AG04450 (cell line): ENCODE measurements around the gene SEC23B. TPM values are rescaled to one million over a fixed set of nuclear protein-coding genes. Genes with fewer than 3 reads are reported as not detected.

Experiments used
- CTCF ChIA-PET: fragments of 300-600, 350-600 bp; formaldehyde crosslinking; extraction: SDS; loops from one replicate; lab custom pipeline; 2022; ENCODE audit warnings: antibody characterized with exemption, inconsistent platforms; lab: Charles Lee
- POLR2A ChIA-PET: fragments of 350-600 bp; formaldehyde crosslinking; extraction: SDS; loops from one replicate; lab custom pipeline; 2021; ENCODE audit warnings: antibody characterized with exemption, inconsistent platforms; lab: Yijun Ruan, JAX
- DNase-seq: peaks from one replicate; pipeline ENCODE4 v3.0.0-alpha.2; 2011; ENCODE audit warnings: low read depth, low spot score
- H3K27ac ChIP-seq: one replicate; pipeline ENCODE4 v1.5.1; 2012; ENCODE audit warnings: low read depth, low read length, control low read depth
- H3K27me3 ChIP-seq: one replicate; pipeline ENCODE4 v1.6.0; 2012; ENCODE audit warnings: low read length; ENCODE audit not compliant: control insufficient read depth, insufficient read depth
- H3K4me3 ChIP-seq: 2 replicates; pipeline ENCODE4 v1.5.1; 2011; ENCODE audit warnings: mild to moderate bottlenecking, low read depth, low read length, control low read depth
- H3K9me3 ChIP-seq: 2 replicates; pipeline ENCODE4 v1.5.1; 2012; ENCODE audit warnings: low read length; ENCODE audit not compliant: control insufficient read depth, insufficient read depth
- CTCF ChIP-seq: IDR thresholded peaks from 2 replicates; pipeline ENCODE4 v1.5.1; 2011; ENCODE audit warnings: low read depth, low read length, control low read depth, inconsistent platforms
- polyA plus RNA-seq: library from polyadenylated mRNA; depleted of rRNA; stranded (reverse); fragments of >200 nt; gene quantifications from 2 replicates; pipeline ENCODE4 v1.2.3, GENCODE V29; 2011

Gene SEC23B
- polyA plus RNA-seq, 1 experiment, result 58.2 TPM

DNA sequence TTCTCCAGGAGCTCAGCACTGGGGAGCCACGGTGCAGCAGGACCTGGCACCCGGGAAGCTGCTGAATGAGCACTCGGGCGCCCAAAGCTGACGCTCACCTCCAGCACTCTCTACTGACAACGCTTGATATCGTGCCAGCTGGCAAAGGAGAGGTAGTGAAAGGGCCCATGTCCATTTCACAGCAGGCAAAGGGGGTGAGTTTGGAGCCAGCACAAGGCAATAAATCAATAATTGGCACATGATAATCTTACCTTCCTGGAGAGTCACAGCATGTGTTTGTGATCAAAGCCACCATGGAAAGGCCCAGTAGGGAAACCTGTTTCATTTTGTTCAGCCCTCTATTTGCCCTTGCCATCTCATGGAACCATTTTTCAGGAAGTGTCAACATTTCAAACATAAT lies 36.2 kb downstream of the SEC23B start:
- POLR2A ChIA-PET, result no interaction called here
- Histone ChIP-seq H3K4me3 (no peak overlapping the region), H3K27ac (no peak overlapping the region), H3K27me3 (no peaks in the 10 kb centered on the region), H3K9me3 (no peaks in the 10 kb centered on the region)
- CTCF ChIA-PET, result no interaction called here
- no peak for DNase-seq
- no peak for TF ChIP-seq CTCF

DNA sequence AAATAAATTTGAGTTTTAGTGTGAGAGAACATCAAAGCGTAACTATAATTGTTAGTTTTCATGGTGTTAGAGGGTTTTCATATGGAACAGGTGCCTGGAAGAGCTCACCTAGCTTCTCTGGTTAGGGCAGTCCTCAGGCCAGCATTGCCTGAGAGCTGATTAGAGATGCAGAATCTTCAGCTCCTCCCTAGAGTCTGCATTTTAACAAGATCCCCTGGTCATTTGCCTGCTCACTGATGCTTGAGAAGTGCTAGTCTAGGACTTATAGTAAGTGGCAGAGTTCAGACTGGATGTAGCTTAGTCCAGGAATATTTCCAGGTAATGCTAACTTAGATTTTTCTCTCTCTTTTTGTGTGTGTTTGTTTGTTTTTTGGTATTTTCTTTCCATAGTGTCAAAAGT lies 37.8 kb downstream of the SEC23B start:
- H3K9me3 ChIP-seq, result no peaks in the 10 kb centered on the region
- H3K27ac ChIP-seq, result no peak overlapping the region
- no peak for DNase-seq
- H3K27me3 ChIP-seq, result no peaks in the 10 kb centered on the region
- H3K4me3 ChIP-seq, result no peak overlapping the region
- POLR2A ChIA-PET, result no interaction called here
- no peak for TF ChIP-seq CTCF
- CTCF ChIA-PET, result no interaction called here

- POLR2A ChIA-PET, result no interaction called here
- no peak for DNase-seq
- Histone ChIP-seq H3K9me3 (no peaks in the 10 kb centered on the region), H3K4me3 (no peak overlapping the region), H3K27ac (no peak overlapping the region), H3K27me3 (no peaks in the 10 kb centered on the region)
- CTCF ChIA-PET, result no interaction called here
- TF ChIP-seq CTCF, result no peak
Measured at GRCh38 chr20:18548465-18548864, 40.7 kb downstream of the SEC23B start.

- no peak for TF ChIP-seq CTCF
- no peak overlapping the region for H3K4me3 ChIP-seq
- no peaks in the 10 kb centered on the region for H3K9me3 ChIP-seq
- ChIA-PET CTCF (no interaction called here), POLR2A (interaction anchor here (0.6 kb wide), 1 partner anchor 13 kb away, joined by 3 read pairs; the partner anchor contains the start of gene SMIM26)
- no peaks in the 10 kb centered on the region for H3K27me3 ChIP-seq
- DNase-seq, result no peak
- no peak overlapping the region for H3K27ac ChIP-seq
Measured at GRCh38 chr20:18553746-18554145, 46.0 kb downstream of the SEC23B start.

DNA sequence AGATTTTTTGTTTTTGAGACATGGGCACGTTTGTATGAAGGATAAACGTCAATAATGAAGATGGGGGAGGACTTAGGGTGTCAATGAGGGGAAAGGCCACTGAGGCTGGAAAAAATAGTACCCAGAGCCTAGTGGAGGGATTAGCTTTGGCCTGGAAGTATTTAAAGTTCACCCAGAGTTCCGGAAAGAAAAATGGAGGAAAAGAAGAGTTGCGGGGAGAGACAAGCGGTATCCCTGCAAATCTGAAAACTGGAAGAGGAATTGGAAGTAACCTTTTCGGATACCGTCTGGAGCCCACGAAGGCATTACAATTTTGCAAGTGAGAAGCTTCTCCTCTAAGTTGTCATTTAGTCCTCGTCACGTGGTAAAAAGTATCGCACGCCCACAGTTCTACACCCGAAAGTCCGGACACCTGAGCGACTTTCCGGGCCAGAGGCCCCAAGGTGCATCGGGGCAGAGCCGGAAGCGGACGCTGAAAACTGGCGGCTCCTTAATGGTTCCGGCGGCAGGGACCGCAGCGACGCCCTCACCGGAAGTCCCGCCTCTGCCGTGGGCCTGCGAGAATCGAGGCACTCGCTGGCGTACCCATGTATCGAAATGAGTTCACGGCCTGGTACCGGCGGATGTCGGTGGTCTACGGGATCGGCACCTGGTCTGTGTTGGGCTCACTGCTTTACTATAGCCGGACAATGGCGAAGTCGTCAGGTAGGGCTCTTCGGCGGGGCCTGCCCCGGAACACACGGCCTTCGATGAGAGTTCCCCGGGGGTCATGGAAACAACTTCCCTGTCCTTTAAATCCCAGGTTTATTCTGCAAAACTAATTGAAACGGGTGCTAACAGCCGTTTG lies 59.4 kb downstream of the SEC23B start, which contains the start of gene SMIM26:
TSS of gene SMIM26 (plus strand) at position 541 of the 847 bp plus-strand sequence. CDS start at position 588, 47 bp downstream.
- ChIA-PET POLR2A (interaction anchor here (0.7 to 0.8 kb wide), 2 partner anchors 13 to 60 kb away, joined by 3 to 4 read pairs; no protein-coding TSS in a partner anchor), CTCF (no interaction called here)
- peak within 1 kb of the TSS; percentile 52 for H3K27ac ChIP-seq
- no peaks in the 10 kb centered on the region for H3K9me3 ChIP-seq
- H3K27me3 ChIP-seq, result no peaks in the 10 kb centered on the region
- peak within 1 kb of the TSS; percentile 85 for H3K4me3 ChIP-seq
- no peak for TF ChIP-seq CTCF
- DNase-seq, result peak; percentile 66
